A549 (cell line): ENCODE results near the gene CCDC63. TPM values are rescaled to one million over a fixed set of nuclear protein-coding genes. Genes with fewer than 3 reads are reported as not detected.
A peak's percentile ranks its signal among the peaks of the same experiment; 100 is the strongest.

ENCODE experiments used
- ATAC-seq, 2 experiments: fragments of 200-7000 bp in 1 of 2; fragments of >200 bp in 1 of 2; cut with Nextera tagmentation in 1 of 2; cut with Tn5 transposase in 1 of 2; 3 replicates each; pipeline versions ENCODE4 v1.8.0 to v1.9.1; 2018 to 2020; ENCODE audit warnings: mild to moderate bottlenecking in 1 of 2, moderate library complexity in 1 of 2
- CTCF ChIA-PET: fragments of 300-600 bp; sonication (Branson Sonifier 250); formaldehyde crosslinking; extraction: SDS; loops from one replicate; lab custom pipeline; 2021; ENCODE audit warnings: antibody characterized with exemption, inconsistent platforms; lab: Yijun Ruan, JAX
- POLR2A ChIA-PET: fragments of 350-600 bp; formaldehyde crosslinking; extraction: SDS; loops from one replicate; lab custom pipeline; 2021; ENCODE audit warnings: antibody characterized with exemption, inconsistent platforms; lab: Yijun Ruan, JAX
- DNase-seq, 2 experiments: peaks; one replicate each; pipeline versions ENCODE4 v3.0.0 to v3.0.0-alpha.2; 2011 to 2016; ENCODE audit warnings: low read depth in 1 of 2, low spot score in 1 of 2
- FAIRE-seq: peaks from 2 replicates; lab custom pipeline; 2011; peaks lifted over from hg19 to GRCh38; lab: Jason Lieb, UNC
- H3K27ac ChIP-seq, 2 experiments: fragments of >200 bp; sonication (Bioruptor Twin); formaldehyde crosslinking; 3 replicates each; pipeline ENCODE4 v1.5.1; 2016 to 2017
- H3K4me1 ChIP-seq: fragments of >200 bp; sonication (Bioruptor Twin); formaldehyde crosslinking; 3 replicates; pipeline ENCODE4 v1.6.1; 2016
- H3K4me2 ChIP-seq: fragments of >200 bp; sonication (Bioruptor Twin); formaldehyde crosslinking; 3 replicates; pipeline ENCODE4 v1.6.1; 2016
- H3K4me3 ChIP-seq: fragments of >200 bp; sonication (Bioruptor Twin); formaldehyde crosslinking; 3 replicates; pipeline ENCODE4 v1.5.1; 2016
- H3K9me3 ChIP-seq: fragments of >200 bp; sonication (Bioruptor Twin); formaldehyde crosslinking; 3 replicates; pipeline ENCODE4 v1.6.1; 2016
- CBX8 ChIP-seq: fragments of 200-600 bp; sonication (generic); IDR thresholded peaks from 2 replicates; pipeline ENCODE4 v1.6.1; 2016
- CHD2 ChIP-seq: fragments of 150-350 bp; IDR thresholded peaks from 2 replicates; pipeline ENCODE4 v1.6.1; 2014; ENCODE audit warnings: low read length; ENCODE audit not compliant: partially characterized antibody
- EHF ChIP-seq: fragments of 250-450 bp; sonication (Bioruptor Pico); IDR thresholded peaks from 2 replicates; pipeline ENCODE4 v1.5.0; 2020; ENCODE audit warnings: mild to moderate bottlenecking
- FOSB ChIP-seq: fragments of 250-450 bp; sonication (Bioruptor Pico); IDR thresholded peaks from 2 replicates; pipeline ENCODE4 v1.5.0; 2020; ENCODE audit warnings: mild to moderate bottlenecking, moderate library complexity
- HEYL ChIP-seq: fragments of 250-450 bp; sonication (Bioruptor Pico); IDR thresholded peaks from 2 replicates; pipeline ENCODE4 v1.8.0; 2021; ENCODE audit warnings: mild to moderate bottlenecking, moderate library complexity
- HOXA7 ChIP-seq: fragments of 250-450 bp; sonication (Bioruptor Pico); IDR thresholded peaks from 2 replicates; pipeline ENCODE4 v1.5.0; 2020; ENCODE audit warnings: mild to moderate bottlenecking, moderate library complexity
- HOXB13 ChIP-seq: fragments of 250-450 bp; sonication (Bioruptor Pico); IDR thresholded peaks from 2 replicates; pipeline ENCODE4 v1.5.0; 2020; ENCODE audit warnings: low read depth, mild to moderate bottlenecking, moderate library complexity
- JUN ChIP-seq, 2 experiments: fragments of >200 bp; sonication (Bioruptor Twin); formaldehyde crosslinking; IDR thresholded peaks; 2 replicates in 1 of 2; 3 replicates in 1 of 2; pipeline ENCODE4 v1.6.1; 2016 to 2017
- JUNB ChIP-seq: fragments of >200 bp; sonication (Bioruptor Twin); formaldehyde crosslinking; IDR thresholded peaks from 2 replicates; pipeline ENCODE4 v1.6.1; 2016
- KDM1A ChIP-seq: fragments of 200-600 bp; sonication (generic); IDR thresholded peaks from 2 replicates; pipeline ENCODE4 v1.6.1; 2016; ENCODE audit warnings: low read depth, mild to moderate bottlenecking
- MAZ ChIP-seq: fragments of 150-350 bp; IDR thresholded peaks from 2 replicates; pipeline ENCODE4 v1.6.1; 2014; ENCODE audit warnings: antibody characterized with exemption, low read depth, low read length, borderline replicate concordance
- MYC ChIP-seq: IDR thresholded peaks from 2 replicates; pipeline ENCODE4 v1.6.1; 2012; ENCODE audit warnings: mild to moderate bottlenecking, inconsistent platforms, low read length, improper control_type of control experiment, borderline replicate concordance
- NR3C1 ChIP-seq: fragments of >200 bp; sonication (Bioruptor Twin); formaldehyde crosslinking; IDR thresholded peaks from 3 replicates; pipeline ENCODE4 v1.6.1; 2017
- PHF8 ChIP-seq: fragments of 200-600 bp; sonication (generic); IDR thresholded peaks from 2 replicates; pipeline ENCODE4 v1.6.1; 2016; ENCODE audit warnings: low read depth, mild to moderate bottlenecking, antibody characterized with exemption, moderate library complexity, borderline replicate concordance
- POLR2AphosphoS2 ChIP-seq: conservative IDR thresholded peaks from 2 replicates; pipeline ENCODE4 v1.6.1; 2012; ENCODE audit warnings: low read length, improper control_type of control experiment, inconsistent platforms
- RAD21 ChIP-seq, 2 experiments: fragments of >200 bp in 1 of 2; sonication (Bioruptor Twin) in 1 of 2; formaldehyde crosslinking in 1 of 2; IDR thresholded peaks in 1 of 2; conservative IDR thresholded peaks in 1 of 2; 2 replicates in 1 of 2; 3 replicates in 1 of 2; pipeline ENCODE4 v1.6.1; 2012 to 2018; ENCODE audit warnings: inconsistent platforms in 1 of 2
- RARB ChIP-seq: fragments of 250-450 bp; sonication (Bioruptor Pico); IDR thresholded peaks from 2 replicates; pipeline ENCODE4 v1.8.0; 2021; ENCODE audit warnings: mild to moderate bottlenecking, moderate library complexity
- RCOR1 ChIP-seq: fragments of 150-350 bp; IDR thresholded peaks from 2 replicates; pipeline ENCODE4 v1.6.1; 2014; ENCODE audit warnings: antibody characterized with exemption, low read length, low read depth
- REST ChIP-seq: fragments of 200-600 bp; sonication (generic); IDR thresholded peaks from 2 replicates; pipeline ENCODE4 v1.6.1; 2016; ENCODE audit warnings: antibody characterized with exemption, mild to moderate bottlenecking, moderate library complexity
- RNF2 ChIP-seq: fragments of 200-600 bp; sonication (generic); IDR thresholded peaks from 2 replicates; pipeline ENCODE4 v1.6.1; 2016; ENCODE audit warnings: low read depth, mild to moderate bottlenecking, antibody characterized with exemption, moderate library complexity, borderline replicate concordance
- SMC3 ChIP-seq: fragments of >200 bp; sonication (Bioruptor Twin); formaldehyde crosslinking; IDR thresholded peaks from 3 replicates; pipeline ENCODE4 v1.6.1; 2018; ENCODE audit warnings: inconsistent platforms
- TFCP2L1 ChIP-seq: fragments of 250-450 bp; sonication (Bioruptor Pico); IDR thresholded peaks from 2 replicates; pipeline ENCODE4 v1.5.0; 2021; ENCODE audit warnings: mild to moderate bottlenecking
- TP53 ChIP-seq: fragments of 250-450 bp; sonication (Bioruptor Pico); IDR thresholded peaks from 2 replicates; pipeline ENCODE4 v1.5.0; 2021; ENCODE audit warnings: mild to moderate bottlenecking, moderate library complexity
- USF2 ChIP-seq: fragments of 450-650 bp; IDR thresholded peaks from 2 replicates; pipeline ENCODE4 v1.6.1; 2014; ENCODE audit warnings: antibody characterized with exemption
- ZC3H11A ChIP-seq: fragments of 450-650 bp; IDR thresholded peaks from 2 replicates; pipeline ENCODE4 v1.6.1; 2014; ENCODE audit warnings: antibody characterized with exemption, mild to moderate bottlenecking
- ZNF302 ChIP-seq: fragments of 250-450 bp; sonication (Bioruptor Pico); IDR thresholded peaks from 2 replicates; pipeline ENCODE4 v1.9.0; 2021; ENCODE audit warnings: inconsistent platforms, mild to moderate bottlenecking, moderate library complexity
- WGBS: methylation state at CpG from one replicate; pipeline ENCODE4 v1.1.6; 2017; ENCODE audit errors: missing lambda C conversion rate; 5-methylcytosine and 5-hydroxymethylcytosine counted together
- polyA plus RNA-seq, 4 experiments: library from polyadenylated mRNA; depleted of rRNA in 3 of 4; stranded (reverse); fragments of >200 nt; fragmentation: RNase III in 1 of 4; extraction: RNeasy Plus Mini Kit Qiagen cat#74134 plus additional on column Dnase treatment in 1 of 4; gene quantifications; 2 replicates in 3 of 4; 3 replicates in 1 of 4; pipeline ENCODE4 v1.2.3, GENCODE V29; 2011 to 2017
- TF ChIP-seq, protein P1 (sequence below): fragments of >200 bp; sonication (Bioruptor Twin); formaldehyde crosslinking; IDR thresholded peaks from 3 replicates; pipeline ENCODE4 v1.6.1; 2016

The CCDC63 gene
- polyA plus RNA-seq, 2 of the 4 experiments (the other 2 are of a cell fraction): 0.04 TPM; not detected in 1

DNA sequence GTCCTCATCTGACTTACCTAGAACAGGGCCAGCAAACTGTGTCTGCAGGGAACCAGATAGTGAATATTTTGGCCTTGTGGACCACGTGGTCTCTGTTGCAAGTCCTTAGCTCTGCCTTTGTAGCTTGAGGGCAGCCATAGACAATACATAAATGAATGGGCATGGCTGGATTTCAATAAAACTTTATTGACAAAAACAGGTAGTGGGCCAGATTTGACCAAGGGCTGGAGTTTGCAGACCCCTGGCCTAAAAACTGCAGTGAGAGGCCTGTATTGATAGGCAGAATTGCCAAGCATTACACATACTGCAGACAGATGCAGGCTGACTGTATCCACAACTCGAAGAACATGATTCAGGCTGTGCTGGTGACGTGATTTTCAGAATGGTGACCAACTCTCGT, 25.3 kb downstream of the CCDC63 start:
- ChIA-PET CTCF (interaction anchor here (2.6 kb wide), 1 partner anchor 16 kb away, joined by 8 read pairs; no protein-coding TSS in a partner anchor), POLR2A (no interaction called here)
- H3K4me2 ChIP-seq: no peak overlapping the region
- ATAC-seq: no peak
- 31% methylated on average over 4 of the region's 4 CpGs for WGBS
- no peak for FAIRE-seq
- no peaks in the 10 kb centered on the region for H3K9me3 ChIP-seq
- no peak for DNase-seq
- H3K4me1 ChIP-seq: no peaks in the 10 kb centered on the region
- no peak overlapping the region for H3K4me3 ChIP-seq
- no peak overlapping the region for H3K27ac ChIP-seq
- TF ChIP-seq TFCP2L1: no peak
- no peak for TF ChIP-seq JUN (IDR thresholded peaks at IDR 0.05)
- no peak for TF ChIP-seq ZNF302 (CRISPR knock-in tag)
- no peak for TF ChIP-seq MYC
- TF ChIP-seq KDM1A: no peak
- TF ChIP-seq HOXA7 (CRISPR knock-in tag): no peak
- TF ChIP-seq HEYL (CRISPR knock-in tag): no peak
- TF ChIP-seq SMC3: no peak
- no peak for TF ChIP-seq RAD21 (conservative IDR thresholded peaks at IDR 0.05 in 1 of 2, IDR thresholded peaks at IDR 0.05 in 1 of 2)
- no peak for TF ChIP-seq EHF
- TF ChIP-seq CBX8: no peak
- no peak for TF ChIP-seq POLR2AphosphoS2

- no peaks in the 10 kb centered on the region for H3K9me3 ChIP-seq
- POLR2A ChIA-PET: no interaction called here
- no peak for ATAC-seq
- no peak overlapping the region for H3K4me2 ChIP-seq
- H3K4me1 ChIP-seq: no peaks in the 10 kb centered on the region
- CTCF ChIA-PET: interaction anchor here (1.1 to 1.4 kb wide), 3 partner anchors 11 to 28 kb away, joined by 3 to 5 read pairs (median 4); partner anchors contain the start of gene CCDC63
- TF ChIP-seq USF2: peak; percentile 20; the same call in 1 of the 2 replicates
- no peak for TF ChIP-seq TP53 (CRISPR knock-in tag)
- TF ChIP-seq PHF8: no peak
- no peak for TF ChIP-seq REST
- TF ChIP-seq NR3C1: no peak
- TF ChIP-seq, all 56 proteins: peak for 1
- DNase-seq: no peak
- WGBS: 39% methylated on average over 2 of the region's 2 CpGs
- Histone ChIP-seq H3K4me3 (no peak overlapping the region), H3K27ac (no peak overlapping the region)
- FAIRE-seq: no peak
Observed at GRCh38 chr12:110874351-110874750, 27.6 kb downstream of the CCDC63 start.

- no peak overlapping the region for H3K4me2 ChIP-seq
- ChIA-PET POLR2A (no interaction called here), CTCF (interaction anchor here (1.1 to 1.3 kb wide), 2 partner anchors 19 to 28 kb away, joined by 3 to 5 read pairs; partner anchors contain the start of gene CCDC63)
- FAIRE-seq (no peak), ATAC-seq (no peak), DNase-seq (no peak)
- no peak overlapping the region for H3K27ac ChIP-seq
- no peaks in the 10 kb centered on the region for H3K9me3 ChIP-seq
- H3K4me3 ChIP-seq: no peak overlapping the region
- no peak for TF ChIP-seq ZNF302 (CRISPR knock-in tag)
- no peak for TF ChIP-seq RARB (CRISPR knock-in tag)
- TF ChIP-seq CBX8: no peak
- TF ChIP-seq MAZ: no peak
- no peak for TF ChIP-seq USF2
- no peak for TF ChIP-seq HOXB13
- no peak for TF ChIP-seq PHF8
- TF ChIP-seq, protein P1, sequence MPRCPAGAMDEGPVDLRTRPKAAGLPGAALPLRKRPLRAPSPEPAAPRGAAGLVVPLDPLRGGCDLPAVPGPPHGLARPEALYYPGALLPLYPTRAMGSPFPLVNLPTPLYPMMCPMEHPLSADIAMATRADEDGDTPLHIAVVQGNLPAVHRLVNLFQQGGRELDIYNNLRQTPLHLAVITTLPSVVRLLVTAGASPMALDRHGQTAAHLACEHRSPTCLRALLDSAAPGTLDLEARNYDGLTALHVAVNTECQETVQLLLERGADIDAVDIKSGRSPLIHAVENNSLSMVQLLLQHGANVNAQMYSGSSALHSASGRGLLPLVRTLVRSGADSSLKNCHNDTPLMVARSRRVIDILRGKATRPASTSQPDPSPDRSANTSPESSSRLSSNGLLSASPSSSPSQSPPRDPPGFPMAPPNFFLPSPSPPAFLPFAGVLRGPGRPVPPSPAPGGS: no peak
- TF ChIP-seq FOSB: no peak
- no peak for TF ChIP-seq ZC3H11A
- TF ChIP-seq RCOR1: no peak
- TF ChIP-seq RAD21 (conservative IDR thresholded peaks at IDR 0.05 in 1 of 2, IDR thresholded peaks at IDR 0.05 in 1 of 2): no peak
- TF ChIP-seq RNF2: no peak
- no peak for TF ChIP-seq KDM1A
- TF ChIP-seq CHD2: no peak
- TF ChIP-seq JUNB: no peak
- H3K4me1 ChIP-seq: no peaks in the 10 kb centered on the region
Observed at GRCh38 chr12:110874781-110875180, 28.0 kb downstream of the CCDC63 start.
